Measurements from ENCODE around the gene HOXA3. TPM values are rescaled to one million over a fixed set of nuclear protein-coding genes. Genes with fewer than 3 reads are reported as not detected.

The HOXA3 gene
- total and polyA plus RNA-seq, 9 of the 15 experiments (the other 6 are each of a cell fraction or from before 2014, with no cell fraction given) = 0.04 to 0.13 TPM; not detected in 7

DNA sequence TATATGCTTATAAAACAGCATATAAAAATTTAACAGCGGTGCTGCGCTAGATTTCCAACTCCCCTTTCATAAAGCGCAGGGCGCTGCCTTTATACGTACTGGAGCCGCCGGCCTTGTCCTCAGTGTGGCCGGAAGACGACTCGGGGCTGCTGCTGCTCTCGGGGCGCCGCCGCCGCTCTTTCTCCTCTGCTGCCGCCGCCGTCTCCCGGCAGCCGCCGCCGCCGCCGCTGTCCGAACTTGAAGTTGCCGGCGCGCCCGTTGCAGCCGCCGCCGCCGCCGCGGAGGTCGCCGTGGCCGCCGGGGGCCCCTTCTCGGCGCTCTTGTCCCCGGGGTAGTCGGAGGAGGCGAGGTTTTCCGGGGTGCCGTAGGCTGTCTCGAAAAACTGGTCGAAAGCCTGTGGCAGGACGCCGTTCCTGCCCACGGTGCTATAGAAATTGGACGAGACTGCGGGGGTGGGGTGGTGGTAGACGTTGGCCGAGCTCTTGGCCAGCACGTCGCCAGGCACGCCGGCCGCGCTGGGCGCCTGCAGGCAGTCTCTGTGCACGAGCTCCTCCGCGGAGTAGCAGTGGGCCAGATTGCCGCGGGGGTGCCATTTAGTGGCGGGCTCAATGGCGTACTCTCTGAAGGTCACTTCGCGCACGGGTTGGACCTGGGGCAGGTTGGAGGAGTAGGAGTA lies 32.1 kb upstream of the HOXA3 start (continued):
- TF ChIP-seq, protein P1, sequence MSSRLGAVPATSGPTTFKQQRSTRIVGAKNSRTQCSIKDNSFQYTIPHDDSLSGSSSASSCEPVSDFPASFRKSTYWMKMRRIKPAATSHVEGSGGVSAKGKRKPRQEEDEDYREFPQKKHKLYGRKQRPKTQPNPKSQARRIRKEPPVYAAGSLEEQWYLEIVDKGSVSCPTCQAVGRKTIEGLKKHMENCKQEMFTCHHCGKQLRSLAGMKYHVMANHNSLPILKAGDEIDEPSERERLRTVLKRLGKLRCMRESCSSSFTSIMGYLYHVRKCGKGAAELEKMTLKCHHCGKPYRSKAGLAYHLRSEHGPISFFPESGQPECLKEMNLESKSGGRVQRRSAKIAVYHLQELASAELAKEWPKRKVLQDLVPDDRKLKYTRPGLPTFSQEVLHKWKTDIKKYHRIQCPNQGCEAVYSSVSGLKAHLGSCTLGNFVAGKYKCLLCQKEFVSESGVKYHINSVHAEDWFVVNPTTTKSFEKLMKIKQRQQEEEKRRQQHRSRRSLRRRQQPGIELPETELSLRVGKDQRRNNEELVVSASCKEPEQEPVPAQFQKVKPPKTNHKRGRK (tag; IDR thresholded peaks at IDR 0.05) = no peak
- TF ChIP-seq KDM5B (IDR thresholded peaks at IDR 0.05; ENCODE audit: insufficient replicate concordance, low read depth, low read length) = no peak

DNA sequence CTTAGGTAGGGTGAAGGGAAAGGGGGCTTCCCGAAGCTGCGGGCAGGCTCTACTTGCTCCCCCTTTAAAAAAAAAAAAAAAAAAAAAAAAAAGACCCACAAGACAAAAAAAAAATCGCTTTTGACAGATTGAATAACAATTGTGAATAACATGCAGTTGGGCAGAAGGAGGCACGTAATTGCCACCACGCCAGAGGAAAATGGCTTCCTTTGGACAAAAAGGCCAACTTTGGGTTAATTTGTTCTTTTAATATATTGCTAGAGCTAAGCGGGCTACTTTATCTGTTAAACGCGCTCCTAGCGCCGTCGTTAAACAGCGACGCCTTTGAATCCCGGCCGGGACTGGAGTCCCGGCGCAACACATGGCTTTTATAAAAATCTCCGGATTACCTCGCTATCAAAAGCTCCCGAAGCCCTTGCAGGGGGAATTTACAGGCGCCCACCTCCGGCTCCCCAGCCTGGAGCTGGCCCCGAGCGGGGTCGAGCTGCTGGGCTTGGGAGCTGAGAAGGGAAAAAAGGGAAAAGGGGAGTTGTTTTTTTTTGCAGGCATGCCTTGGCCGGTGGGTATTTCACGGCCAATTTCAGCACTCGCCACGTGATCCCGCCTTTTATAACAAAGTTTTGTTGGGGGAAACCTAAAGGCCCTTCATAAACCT lies 31.4 kb upstream of the HOXA3 start:
- no TSS peak for BruUV-seq (replicated peaks)
- H4K20me1 ChIP-seq (replicated peaks; ENCODE audit: control insufficient read depth, insufficient read depth, low read length) = no peaks in the 10 kb centered on the region
- no peak for FAIRE-seq
- H3K4me1 ChIP-seq (replicated peaks in 1 of 2; ENCODE audit: control insufficient read depth in 2 of 2, insufficient read depth in 2 of 2, low read length in 2 of 2) = peaks cover 0 to 29% of the 10 kb centered on the region in 2 experiments; a peak in 2 of 5 replicates
- no peak overlapping the region for H2AFZ ChIP-seq (ENCODE audit: low read depth, low read length)
- no peak overlapping the region for H3K9ac ChIP-seq (ENCODE audit: insufficient read depth in 1 of 2, low read depth in 2 of 2, low read length in 2 of 2)
- no peak overlapping the region for H3K27ac ChIP-seq (ENCODE audit: extremely low read depth, low read depth, low read length)
- POLR2A ChIA-PET = no interaction called here
- CTCF ChIA-PET (ENCODE audit: low intra/inter-chr PET ratio) = no interaction called here
- 15% methylated on average over 25 of the region's 30 CpGs for WGBS (ENCODE audit: insufficient coverage, low coverage, missing lambda C conversion rate)
- no peaks in the 10 kb centered on the region for H3K36me3 ChIP-seq (ENCODE audit: control insufficient read depth, insufficient read depth, low read length)
- H3K4me2 ChIP-seq (ENCODE audit: insufficient read depth, low read length) = no peak overlapping the region
- in situ Hi-C loops (cut with MboI) (no loop called here), intact Hi-C loops (cut with micrococcal nuclease) (no loop called here)
- no peaks in the 10 kb centered on the region; the same call in 1 of the 2 replicates for H3K9me3 ChIP-seq (replicated peaks; ENCODE audit: control insufficient read depth, insufficient read depth, low read depth, low read length)
- no peaks in the 10 kb centered on the region for H3K79me2 ChIP-seq (ENCODE audit: control insufficient read depth, insufficient read depth, low read length)
- H3K9me1 ChIP-seq (ENCODE audit: control insufficient read depth, insufficient read depth, low read length) = no peaks in the 10 kb centered on the region
- H3K27me3 ChIP-seq (ENCODE audit: control insufficient read depth in 2 of 2, insufficient read depth in 2 of 2, low read length in 2 of 2) = peaks cover 48 to 79% of the 10 kb centered on the region in 2 experiments
- ATAC-seq = no peak
- DNase-seq (ENCODE audit: extremely low read depth in 1 of 4, low spot score in 3 of 4) = no peak
- no peak overlapping the region for H3K4me3 ChIP-seq
- TF ChIP-seq TSC22D4 (tag; IDR thresholded peaks at IDR 0.05) (no peak), HDGF (IDR thresholded peaks at IDR 0.05) (no peak), TBL1XR1 (IDR thresholded peaks at IDR 0.05; ENCODE audit: low read length in 2 of 2) (no peak), CCAR2 (IDR thresholded peaks at IDR 0.05; ENCODE audit: low read depth, low read length) (no peak), SMARCA5 (IDR thresholded peaks at IDR 0.05) (no peak)
- TF ChIP-seq, protein P2, sequence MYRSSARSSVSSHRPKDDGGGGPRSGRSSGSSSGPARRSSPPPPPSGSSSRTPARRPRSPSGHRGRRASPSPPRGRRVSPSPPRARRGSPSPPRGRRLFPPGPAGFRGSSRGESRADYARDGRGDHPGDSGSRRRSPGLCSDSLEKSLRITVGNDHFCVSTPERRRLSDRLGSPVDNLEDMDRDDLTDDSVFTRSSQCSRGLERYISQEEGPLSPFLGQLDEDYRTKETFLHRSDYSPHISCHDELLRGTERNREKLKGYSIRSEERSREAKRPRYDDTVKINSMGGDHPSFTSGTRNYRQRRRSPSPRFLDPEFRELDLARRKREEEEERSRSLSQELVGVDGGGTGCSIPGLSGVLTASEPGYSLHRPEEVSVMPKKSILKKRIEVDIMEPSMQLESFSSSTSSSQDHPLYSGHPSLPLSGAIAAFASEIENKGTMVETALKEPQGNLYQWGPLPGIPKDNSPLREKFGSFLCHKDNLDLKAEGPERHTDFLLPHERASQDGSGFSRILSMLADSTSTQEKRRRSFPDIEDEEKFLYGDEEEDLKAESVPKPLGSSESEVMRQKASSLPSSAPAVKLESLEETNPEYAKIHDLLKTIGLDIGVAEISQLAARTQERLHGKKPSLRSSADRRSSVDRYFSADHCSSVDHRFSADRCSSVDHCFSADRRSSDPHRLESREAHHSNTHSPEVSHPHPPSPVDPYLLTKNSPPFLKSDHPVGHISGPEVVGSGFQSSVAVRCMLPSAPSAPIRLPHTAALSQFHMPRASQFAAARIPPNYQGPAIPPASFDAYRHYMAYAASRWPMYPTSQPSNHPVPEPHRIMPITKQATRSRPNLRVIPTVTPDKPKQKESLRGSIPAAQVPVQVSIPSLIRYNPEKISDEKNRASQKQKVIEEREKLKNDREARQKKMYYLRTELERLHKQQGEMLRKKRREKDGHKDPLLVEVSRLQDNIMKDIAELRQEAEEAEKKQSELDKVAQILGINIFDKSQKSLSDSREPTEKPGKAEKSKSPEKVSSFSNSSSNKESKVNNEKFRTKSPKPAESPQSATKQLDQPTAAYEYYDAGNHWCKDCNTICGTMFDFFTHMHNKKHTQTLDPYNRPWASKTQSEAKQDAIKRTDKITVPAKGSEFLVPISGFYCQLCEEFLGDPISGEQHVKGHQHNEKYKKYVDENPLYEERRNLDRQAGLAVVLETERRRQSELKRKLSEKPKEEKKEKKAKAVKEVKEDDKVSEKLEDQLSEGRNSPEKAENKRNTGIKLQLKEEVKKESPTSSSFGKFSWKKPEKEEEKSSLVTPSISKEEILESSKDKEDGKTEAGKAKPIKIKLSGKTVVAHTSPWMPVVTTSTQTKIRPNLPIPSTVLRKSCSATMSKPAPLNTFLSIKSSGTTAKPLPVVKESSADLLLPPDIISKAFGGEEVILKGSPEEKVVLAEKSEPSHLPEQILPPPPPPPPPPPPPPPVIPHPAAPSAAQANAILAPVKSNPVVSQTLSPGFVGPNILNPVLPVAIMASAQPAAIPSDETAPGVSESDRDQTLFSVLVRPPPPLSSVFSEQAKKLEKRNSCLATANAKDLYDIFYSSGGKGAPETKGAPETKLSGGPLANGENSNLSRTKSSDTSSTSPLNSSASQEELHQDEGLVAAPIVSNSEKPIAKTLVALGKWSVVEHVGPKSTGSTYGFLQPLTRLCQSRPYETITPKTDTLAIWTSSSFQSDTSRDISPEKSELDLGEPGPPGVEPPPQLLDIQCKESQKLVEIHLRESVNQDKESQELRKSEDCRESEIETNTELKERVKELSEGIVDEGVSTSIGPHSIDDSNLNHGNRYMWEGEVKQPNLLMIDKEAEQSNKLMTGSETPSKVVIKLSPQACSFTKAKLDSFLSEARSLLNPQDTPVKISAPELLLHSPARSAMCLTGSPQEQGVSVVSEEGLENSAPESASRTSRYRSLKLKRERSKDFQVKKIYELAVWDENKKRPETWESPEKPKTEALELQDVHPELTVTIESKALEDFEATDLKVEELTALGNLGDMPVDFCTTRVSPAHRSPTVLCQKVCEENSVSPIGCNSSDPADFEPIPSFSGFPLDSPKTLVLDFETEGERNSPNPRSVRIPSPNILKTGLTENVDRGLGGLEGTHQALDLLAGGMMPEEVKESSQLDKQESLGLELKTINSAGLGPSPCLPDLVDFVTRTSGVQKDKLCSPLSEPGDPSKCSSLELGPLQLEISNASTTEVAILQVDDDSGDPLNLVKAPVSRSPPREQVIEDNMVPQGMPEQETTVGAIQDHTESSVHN (IDR thresholded peaks at IDR 0.05; ENCODE audit: borderline replicate concordance in 1 of 2, low read depth in 1 of 2) = no peak

Data from K562 (cell line).